ENCODE data around the gene RAMACL. TPM values are rescaled to one million over a fixed set of nuclear protein-coding genes. Genes with fewer than 3 reads are reported as not detected.
A peak's percentile ranks its signal among the peaks of the same experiment; 100 is the strongest.
"Not testable (repeated sequence)": the region's sequence is repeated elsewhere in the genome, so short reads cannot be mapped to it uniquely, and the experiment has no call there.

The RAMACL gene
- total RNA-seq (2014; rRNA removed) (0.26 and 0.92 TPM in 2 replicates), Bru-seq, nascent RNA (percentile 61 among the genes with signal in this experiment), BruChase-seq, experiment 1, labeled RNA remaining after a 6-hour chase (percentile 49 among the genes with signal in this experiment), BruChase-seq, experiment 2, labeled RNA remaining after a 2-hour chase (percentile 62 among the genes with signal in this experiment)
- long read RNA-seq, partial matches to known transcripts, result 0 of 3 reads
- long read RNA-seq, other reads (novel, unspliced or antisense), result 0 of 3 reads

DNA sequence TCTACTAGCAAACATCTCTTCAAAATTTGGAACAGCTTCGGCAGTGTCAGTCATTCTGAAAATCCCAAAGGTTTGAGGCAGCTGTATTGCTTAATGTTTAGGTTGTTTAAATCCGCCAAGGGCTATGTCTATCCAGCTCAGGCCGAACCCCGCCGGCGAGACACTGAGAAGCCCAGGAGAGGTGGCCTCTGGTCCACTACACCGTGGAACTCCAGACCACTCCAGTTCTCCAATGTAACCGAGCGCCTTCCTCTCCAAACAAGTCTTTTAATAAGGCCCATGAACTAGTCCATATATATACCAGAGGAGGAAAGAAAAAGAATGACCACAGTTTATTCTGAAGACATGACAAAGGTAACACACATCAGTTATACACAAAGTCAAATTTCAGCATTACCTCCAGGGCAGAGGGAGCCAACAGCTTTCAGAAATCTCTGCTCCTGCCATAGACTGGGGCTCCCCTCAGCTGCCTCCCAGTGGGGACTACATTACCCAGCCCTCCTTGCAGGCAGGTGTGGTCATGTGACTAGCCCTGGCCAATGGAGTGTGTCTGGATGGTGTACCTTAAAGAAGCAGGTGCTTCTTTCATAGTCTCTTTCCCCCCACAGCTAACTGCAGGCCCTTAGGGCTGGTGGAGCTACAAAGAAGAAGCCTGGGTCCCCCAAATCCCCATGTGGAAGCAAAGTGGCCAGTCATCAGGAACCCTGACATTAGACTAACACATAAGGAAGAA is at the start of gene RAMACL:
TSS of gene RAMACL (minus strand) at position 255 of the 733 bp plus-strand sequence. CDS start at position 54, 201 bp downstream.
- intact Hi-C loops (cut with micrococcal nuclease), result no loop called here
- BruUV-seq (replicated peaks), result no TSS peak
- TF ChIP-seq EZH2phosphoT487 (IDR thresholded peaks at IDR 0.05; ENCODE audit: borderline replicate concordance, low read length), result no peak
- Histone ChIP-seq H3K9ac (ENCODE audit: low read length) (no peak within 1 kb of the TSS), H2AFZ (ENCODE audit: low read length) (no peak within 1 kb of the TSS), H3K36me3 (ENCODE audit: low read depth, low read length) (no peaks in the 10 kb centered on the region), H3F3A (ENCODE audit: low read length, unreplicated experiment) (no peaks in the 10 kb centered on the region), H3K4me2 (ENCODE audit: low read length) (no peak within 1 kb of the TSS), H3K27me3 (ENCODE audit: low read length) (no peaks in the 10 kb centered on the region), H3K4me3 (ENCODE audit: low read length) (no peak within 1 kb of the TSS), H3K9me3 (ENCODE audit: low read length) (no peaks in the 10 kb centered on the region), H3K79me2 (ENCODE audit: low read length) (no peaks in the 10 kb centered on the region), H3K9me2 (replicated peaks; ENCODE audit: low read length) (no peaks in the 10 kb centered on the region), H3K27ac (ENCODE audit: low read length) (no peak within 1 kb of the TSS), H3K4me1 (ENCODE audit: insufficient read depth, low read length) (no peaks in the 10 kb centered on the region), H4K20me1 (ENCODE audit: low read length) (no peaks in the 10 kb centered on the region)
- ChIA-PET CTCF (no interaction called here), POLR2A (ENCODE audit: unreplicated experiment) (no interaction called here)
- DNase-seq (peak; percentile 20), ATAC-seq (peak; percentile 50; the same call in 1 of the 2 replicates)

DNA sequence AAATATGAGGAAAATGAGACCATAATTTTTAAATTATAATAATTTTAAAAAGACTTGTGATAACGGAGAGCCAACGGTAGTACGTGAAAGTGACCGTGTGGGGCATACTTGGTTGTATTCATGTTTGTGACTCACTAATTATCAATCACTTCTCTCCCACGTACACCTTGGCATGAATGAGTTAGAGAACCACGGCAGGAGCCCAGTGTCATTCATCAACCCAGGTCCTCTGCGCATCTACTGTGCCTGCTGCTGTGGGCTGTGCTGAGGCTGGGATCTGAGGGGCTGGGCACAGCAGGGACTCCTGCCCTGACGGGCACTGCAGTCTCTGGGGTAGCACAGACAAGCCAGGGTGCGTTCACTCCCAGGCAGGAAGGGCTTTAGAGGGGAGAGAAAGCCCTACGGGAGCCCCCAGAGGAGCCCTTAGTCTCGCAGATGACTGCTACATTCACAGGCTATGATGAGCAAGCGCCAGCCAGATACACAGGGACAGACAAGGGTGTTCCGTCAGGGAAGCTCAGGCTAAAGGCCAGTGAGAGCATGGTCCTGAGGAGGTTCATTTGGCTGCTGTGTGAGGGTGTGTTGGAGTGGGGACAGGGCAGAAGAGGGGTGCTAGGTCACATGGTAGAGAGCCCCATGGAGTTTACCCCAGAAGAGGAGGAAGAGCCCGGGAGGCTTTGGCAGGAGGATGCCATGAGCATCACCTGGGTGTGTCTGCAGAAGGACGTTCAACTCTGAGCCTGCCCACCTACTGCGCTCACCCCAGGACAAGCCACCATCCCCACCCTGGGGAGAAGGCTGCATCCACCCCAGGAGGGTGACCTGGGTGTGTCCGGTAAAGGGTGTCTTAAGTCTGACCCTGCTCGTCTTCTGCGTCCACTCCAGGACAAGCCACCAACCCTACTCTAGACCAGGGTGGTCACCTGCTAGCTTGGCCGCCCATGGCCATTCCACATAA is 48.8 kb upstream of the RAMACL start:
- Histone ChIP-seq H2AFZ (ENCODE audit: low read length) (no peak overlapping the region), H3K27me3 (ENCODE audit: low read length) (no peaks in the 10 kb centered on the region), H3K36me3 (ENCODE audit: low read depth, low read length) (no peaks in the 10 kb centered on the region), H3K79me2 (ENCODE audit: low read length) (no peaks in the 10 kb centered on the region), H3K9ac (ENCODE audit: low read length) (no peak overlapping the region), H4K20me1 (ENCODE audit: low read length) (no peaks in the 10 kb centered on the region), H3K4me2 (ENCODE audit: low read length) (no peak overlapping the region), H3K27ac (ENCODE audit: low read length) (no peak overlapping the region), H3K4me3 (ENCODE audit: low read length) (no peak overlapping the region), H3K9me2 (replicated peaks; ENCODE audit: low read length) (no peaks in the 10 kb centered on the region), H3F3A (ENCODE audit: low read length, unreplicated experiment) (no peaks in the 10 kb centered on the region), H3K9me3 (ENCODE audit: low read length) (no peaks in the 10 kb centered on the region), H3K4me1 (ENCODE audit: insufficient read depth, low read length) (no peaks in the 10 kb centered on the region; the same call in 1 of the 2 replicates)
- CTCF ChIA-PET, result no interaction called here
- no peak for DNase-seq
- intact Hi-C loops (cut with micrococcal nuclease), result no loop called here
- POLR2A ChIA-PET (ENCODE audit: unreplicated experiment), result no interaction called here
- BruUV-seq (replicated peaks), result no TSS peak
- TF ChIP-seq, protein P1, sequence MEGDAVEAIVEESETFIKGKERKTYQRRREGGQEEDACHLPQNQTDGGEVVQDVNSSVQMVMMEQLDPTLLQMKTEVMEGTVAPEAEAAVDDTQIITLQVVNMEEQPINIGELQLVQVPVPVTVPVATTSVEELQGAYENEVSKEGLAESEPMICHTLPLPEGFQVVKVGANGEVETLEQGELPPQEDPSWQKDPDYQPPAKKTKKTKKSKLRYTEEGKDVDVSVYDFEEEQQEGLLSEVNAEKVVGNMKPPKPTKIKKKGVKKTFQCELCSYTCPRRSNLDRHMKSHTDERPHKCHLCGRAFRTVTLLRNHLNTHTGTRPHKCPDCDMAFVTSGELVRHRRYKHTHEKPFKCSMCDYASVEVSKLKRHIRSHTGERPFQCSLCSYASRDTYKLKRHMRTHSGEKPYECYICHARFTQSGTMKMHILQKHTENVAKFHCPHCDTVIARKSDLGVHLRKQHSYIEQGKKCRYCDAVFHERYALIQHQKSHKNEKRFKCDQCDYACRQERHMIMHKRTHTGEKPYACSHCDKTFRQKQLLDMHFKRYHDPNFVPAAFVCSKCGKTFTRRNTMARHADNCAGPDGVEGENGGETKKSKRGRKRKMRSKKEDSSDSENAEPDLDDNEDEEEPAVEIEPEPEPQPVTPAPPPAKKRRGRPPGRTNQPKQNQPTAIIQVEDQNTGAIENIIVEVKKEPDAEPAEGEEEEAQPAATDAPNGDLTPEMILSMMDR (conservative IDR thresholded peaks at IDR 0.05; ENCODE audit: low read depth, low read length), result no peak
- TF ChIP-seq EZH2phosphoT487 (IDR thresholded peaks at IDR 0.05; ENCODE audit: borderline replicate concordance, low read length), result no peak
- TF ChIP-seq EZH2 (IDR thresholded peaks at IDR 0.05; ENCODE audit: low read length, unreplicated experiment), result no peak
- no peak for ATAC-seq

DNA sequence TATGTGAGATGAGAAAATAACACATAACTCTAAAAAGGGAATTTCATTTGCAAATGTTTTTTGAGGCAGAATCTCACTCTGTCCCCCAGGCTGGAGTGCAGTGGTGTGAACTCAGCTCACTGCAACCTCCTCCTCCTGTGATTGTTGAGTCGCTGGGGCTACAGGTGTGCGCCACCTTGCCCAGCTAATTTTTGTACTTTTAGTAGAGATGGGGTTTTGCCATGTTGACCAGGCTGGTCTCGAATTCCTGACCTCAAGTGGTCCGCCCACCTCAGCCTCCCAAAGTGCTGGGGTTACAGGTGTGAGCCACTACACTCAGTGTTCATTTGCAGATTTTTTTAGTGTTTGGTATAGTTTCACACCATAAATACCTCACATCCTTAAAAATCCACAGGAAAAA is 48.1 kb upstream of the RAMACL start:
- BruUV-seq (replicated peaks); intact Hi-C loops (cut with micrococcal nuclease); DNase-seq; H3K27ac ChIP-seq (ENCODE audit: low read length); CTCF ChIA-PET; H3K36me3 ChIP-seq (ENCODE audit: low read depth, low read length); H3K9ac ChIP-seq (ENCODE audit: low read length); POLR2A ChIA-PET (ENCODE audit: unreplicated experiment); H2AFZ ChIP-seq (ENCODE audit: low read length); H3F3A ChIP-seq (ENCODE audit: low read length, unreplicated experiment); H3K79me2 ChIP-seq (ENCODE audit: low read length); H3K27me3 ChIP-seq (ENCODE audit: low read length); ATAC-seq; H3K9me2 ChIP-seq (replicated peaks; ENCODE audit: low read length); H4K20me1 ChIP-seq (ENCODE audit: low read length); H3K9me3 ChIP-seq (ENCODE audit: low read length); H3K4me2 ChIP-seq (ENCODE audit: low read length); H3K4me1 ChIP-seq (ENCODE audit: insufficient read depth, low read length); H3K4me3 ChIP-seq (ENCODE audit: low read length): not testable (repeated sequence)
